WTC11 (cell line): ENCODE results near the gene STIMATE. TPM values are rescaled to one million over a fixed set of nuclear protein-coding genes. Genes with fewer than 3 reads are reported as not detected.

Source experiments
- ATAC-seq: fragments of 200-7000 bp; cut with Tn5 transposase; 2 replicates; pipeline ENCODE4 v1.10.0; 2021; ENCODE audit warnings: mild to moderate bottlenecking, moderate library complexity
- CTCF ChIA-PET: fragments of 300-600 bp; sonication (Branson Sonifier 250); formaldehyde crosslinking; loops from one replicate; lab custom pipeline; 2021; ENCODE audit warnings: antibody characterized with exemption; lab: Charles Lee
- POLR2A ChIA-PET: fragments of 350-600 bp; sonication (Branson Sonifier 250); formaldehyde crosslinking; loops from one replicate; lab custom pipeline; 2021; ENCODE audit warnings: antibody characterized with exemption; lab: Charles Lee
- DNase-seq: peaks from one replicate; pipeline ENCODE4 v3.0.0; 2021; ENCODE audit warnings: low spot score
- H3K27ac Mint-ChIP-seq: 2 replicates; pipeline ENCODE4 v1.8.0; 2021; ENCODE audit warnings: mixed read lengths
- H3K27me3 Mint-ChIP-seq: 2 replicates; pipeline ENCODE4 v1.8.0; 2021; ENCODE audit warnings: low read depth, mild to moderate bottlenecking, moderate library complexity, mixed read lengths
- H3K36me3 Mint-ChIP-seq: 2 replicates; pipeline ENCODE4 v1.8.0; 2021; ENCODE audit warnings: mixed read lengths
- H3K4me1 Mint-ChIP-seq: 2 replicates; pipeline ENCODE4 v1.8.0; 2022; ENCODE audit warnings: mixed read lengths
- H3K4me3 Mint-ChIP-seq: 2 replicates; pipeline ENCODE4 v1.8.0; 2021; ENCODE audit warnings: mild to moderate bottlenecking, moderate library complexity, mixed read lengths
- H3K9me3 Mint-ChIP-seq: 2 replicates; pipeline ENCODE4 v1.8.0; 2021; ENCODE audit warnings: mixed read lengths
- ATF1 ChIP-seq: sonication (generic); formaldehyde crosslinking; IDR thresholded peaks from 2 replicates; pipeline ENCODE4 v1.8.1; 2023; ENCODE audit warnings: mild to moderate bottlenecking, moderate library complexity, missing genetic modification reagents
- CREB1 ChIP-seq: sonication (generic); formaldehyde crosslinking; IDR thresholded peaks from 2 replicates; pipeline ENCODE4 v1.8.0; 2023; ENCODE audit warnings: mild to moderate bottlenecking, missing genetic modification reagents
- ESRRA ChIP-seq: sonication (generic); formaldehyde crosslinking; IDR thresholded peaks from 2 replicates; pipeline ENCODE4 v1.8.1; 2022; ENCODE audit warnings: mild to moderate bottlenecking, missing genetic modification reagents, borderline replicate concordance
- GTF2I ChIP-seq: fragments of 250-450 bp; sonication (Bioruptor Pico); conservative IDR thresholded peaks from 2 replicates; pipeline ENCODE4 v1.4.0; 2021; ENCODE audit warnings: mild to moderate bottlenecking
- IRF2 ChIP-seq: sonication (generic); formaldehyde crosslinking; IDR thresholded peaks from 2 replicates; pipeline ENCODE4 v1.8.0; 2022; ENCODE audit warnings: low read depth, missing genetic modification reagents, borderline replicate concordance
- RELA ChIP-seq: sonication (generic); formaldehyde crosslinking; IDR thresholded peaks from 2 replicates; pipeline ENCODE4 v1.8.1; 2022; ENCODE audit warnings: missing genetic modification reagents, mild to moderate bottlenecking, borderline replicate concordance
- SMAD4 ChIP-seq: sonication (generic); formaldehyde crosslinking; IDR thresholded peaks from 2 replicates; pipeline ENCODE4 v1.8.0; 2022; ENCODE audit warnings: mild to moderate bottlenecking, missing genetic modification reagents
- TCF7 ChIP-seq: sonication (generic); formaldehyde crosslinking; IDR thresholded peaks from 2 replicates; pipeline ENCODE4 v1.8.0; 2022; ENCODE audit warnings: mild to moderate bottlenecking, low read depth, missing genetic modification reagents, moderate library complexity
- TP53 ChIP-seq: sonication (generic); formaldehyde crosslinking; IDR thresholded peaks from 2 replicates; pipeline ENCODE4 v1.8.1; 2023; ENCODE audit warnings: mild to moderate bottlenecking, missing genetic modification reagents
- ZNF232 ChIP-seq: sonication (generic); formaldehyde crosslinking; IDR thresholded peaks from 2 replicates; pipeline ENCODE4 v1.8.0; 2022; ENCODE audit warnings: mild to moderate bottlenecking, missing genetic modification reagents
- ZNF671 ChIP-seq: fragments of 250-450 bp; sonication (Bioruptor Pico); IDR thresholded peaks from 2 replicates; pipeline ENCODE4 v1.8.0; 2021; ENCODE audit warnings: mild to moderate bottlenecking
- total RNA-seq: library from RNA; stranded (reverse); gene quantifications from 3 replicates; pipeline ENCODE4 v1.2.3, GENCODE V29; 2021
- TF ChIP-seq, protein P1 (sequence below): fragments of 250-450 bp; sonication (Bioruptor Pico); IDR thresholded peaks from 2 replicates; pipeline ENCODE4 v1.8.0; 2021; ENCODE audit warnings: mild to moderate bottlenecking
- TF ChIP-seq, protein P2 (sequence below): sonication (generic); formaldehyde crosslinking; conservative IDR thresholded peaks from 2 replicates; pipeline ENCODE4 v1.8.1; 2023; ENCODE audit warnings: mild to moderate bottlenecking, low read depth, missing genetic modification reagents, moderate library complexity
- TF ChIP-seq, protein P3 (sequence below): sonication (generic); formaldehyde crosslinking; IDR thresholded peaks from 2 replicates; pipeline ENCODE4 v1.8.1; 2023; ENCODE audit warnings: mild to moderate bottlenecking, missing genetic modification reagents

Gene STIMATE
- total RNA-seq, 1 experiment from 2014 or later = 35.5 TPM

DNA sequence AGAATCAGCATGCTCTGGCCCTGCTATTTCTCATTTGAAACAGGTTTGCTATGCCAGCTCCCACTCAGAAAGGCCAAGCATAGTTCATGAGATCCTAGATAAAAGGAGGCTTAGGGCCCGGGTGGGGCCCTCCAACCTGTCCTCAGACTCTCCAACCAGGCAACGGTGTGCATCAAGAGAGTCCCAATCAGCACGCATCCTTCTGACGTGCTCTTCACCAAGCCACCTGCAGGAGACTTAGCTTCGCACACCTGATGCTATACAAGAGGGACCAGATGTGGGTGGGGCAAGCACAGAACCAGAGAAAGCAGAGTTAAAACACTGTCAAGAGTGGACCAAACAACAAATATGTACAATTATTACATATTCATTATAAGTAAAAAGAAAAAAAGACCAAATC is 17.3 kb downstream of the STIMATE start:
- ATAC-seq (peak; percentile 73), DNase-seq (no peak)
- no peak overlapping the region for H3K27ac Mint-ChIP-seq
- no peaks in the 10 kb centered on the region for H3K27me3 Mint-ChIP-seq
- H3K36me3 Mint-ChIP-seq = peaks cover 6% of the 10 kb centered on the region
- ChIA-PET CTCF (interaction anchor here (0.6 to 2.6 kb wide), 11 partner anchors 10 to 193 kb away, joined by 3 to 19 read pairs (median 7); partner anchors contain the start of gene STIMATE), POLR2A (no interaction called here)
- H3K4me3 Mint-ChIP-seq = no peak overlapping the region
- H3K4me1 Mint-ChIP-seq = peaks cover 11% of the 10 kb centered on the region
- TF ChIP-seq ZNF232 (CRISPR knock-in tag) (no peak), ATF1 (CRISPR knock-in tag) (no peak), TP53 (CRISPR knock-in tag) (no peak)
- TF ChIP-seq, protein P1, sequence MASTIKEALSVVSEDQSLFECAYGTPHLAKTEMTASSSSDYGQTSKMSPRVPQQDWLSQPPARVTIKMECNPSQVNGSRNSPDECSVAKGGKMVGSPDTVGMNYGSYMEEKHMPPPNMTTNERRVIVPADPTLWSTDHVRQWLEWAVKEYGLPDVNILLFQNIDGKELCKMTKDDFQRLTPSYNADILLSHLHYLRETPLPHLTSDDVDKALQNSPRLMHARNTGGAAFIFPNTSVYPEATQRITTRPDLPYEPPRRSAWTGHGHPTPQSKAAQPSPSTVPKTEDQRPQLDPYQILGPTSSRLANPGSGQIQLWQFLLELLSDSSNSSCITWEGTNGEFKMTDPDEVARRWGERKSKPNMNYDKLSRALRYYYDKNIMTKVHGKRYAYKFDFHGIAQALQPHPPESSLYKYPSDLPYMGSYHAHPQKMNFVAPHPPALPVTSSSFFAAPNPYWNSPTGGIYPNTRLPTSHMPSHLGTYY (CRISPR knock-in tag) = no peak
- H3K9me3 Mint-ChIP-seq = peaks cover 5% of the 10 kb centered on the region

DNA sequence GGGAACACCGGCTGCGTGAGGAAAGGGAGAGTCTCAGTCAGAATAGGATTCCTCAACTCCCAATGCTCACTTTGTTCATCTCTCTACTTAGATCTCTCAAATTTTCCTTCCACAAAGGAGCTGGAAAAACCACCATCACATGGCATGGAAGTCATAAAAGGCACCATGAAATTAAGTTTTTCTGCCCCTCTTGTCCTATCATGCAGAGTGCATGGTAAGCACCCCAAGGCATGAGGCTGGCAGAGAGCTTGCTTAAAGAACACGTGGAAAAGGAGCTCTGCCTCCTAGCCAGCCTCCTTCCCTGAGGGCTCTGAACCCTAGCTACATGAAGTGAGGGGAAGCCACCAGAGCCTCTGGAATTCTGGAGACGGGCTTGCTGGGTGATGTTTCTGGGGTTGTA is 17.8 kb downstream of the STIMATE start:
- no peak overlapping the region for H3K4me3 Mint-ChIP-seq
- TF ChIP-seq SMAD4 (CRISPR knock-in tag) (no peak), CREB1 (no peak), GTF2I (CRISPR knock-in tag) (no peak), ZNF671 (no peak), IRF2 (CRISPR knock-in tag) (no peak), TP53 (CRISPR knock-in tag) (no peak), TCF7 (CRISPR knock-in tag) (no peak), RELA (CRISPR knock-in tag) (no peak)
- TF ChIP-seq, protein P2, sequence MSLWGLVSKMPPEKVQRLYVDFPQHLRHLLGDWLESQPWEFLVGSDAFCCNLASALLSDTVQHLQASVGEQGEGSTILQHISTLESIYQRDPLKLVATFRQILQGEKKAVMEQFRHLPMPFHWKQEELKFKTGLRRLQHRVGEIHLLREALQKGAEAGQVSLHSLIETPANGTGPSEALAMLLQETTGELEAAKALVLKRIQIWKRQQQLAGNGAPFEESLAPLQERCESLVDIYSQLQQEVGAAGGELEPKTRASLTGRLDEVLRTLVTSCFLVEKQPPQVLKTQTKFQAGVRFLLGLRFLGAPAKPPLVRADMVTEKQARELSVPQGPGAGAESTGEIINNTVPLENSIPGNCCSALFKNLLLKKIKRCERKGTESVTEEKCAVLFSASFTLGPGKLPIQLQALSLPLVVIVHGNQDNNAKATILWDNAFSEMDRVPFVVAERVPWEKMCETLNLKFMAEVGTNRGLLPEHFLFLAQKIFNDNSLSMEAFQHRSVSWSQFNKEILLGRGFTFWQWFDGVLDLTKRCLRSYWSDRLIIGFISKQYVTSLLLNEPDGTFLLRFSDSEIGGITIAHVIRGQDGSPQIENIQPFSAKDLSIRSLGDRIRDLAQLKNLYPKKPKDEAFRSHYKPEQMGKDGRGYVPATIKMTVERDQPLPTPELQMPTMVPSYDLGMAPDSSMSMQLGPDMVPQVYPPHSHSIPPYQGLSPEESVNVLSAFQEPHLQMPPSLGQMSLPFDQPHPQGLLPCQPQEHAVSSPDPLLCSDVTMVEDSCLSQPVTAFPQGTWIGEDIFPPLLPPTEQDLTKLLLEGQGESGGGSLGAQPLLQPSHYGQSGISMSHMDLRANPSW = no peak
- TF ChIP-seq, protein P3, sequence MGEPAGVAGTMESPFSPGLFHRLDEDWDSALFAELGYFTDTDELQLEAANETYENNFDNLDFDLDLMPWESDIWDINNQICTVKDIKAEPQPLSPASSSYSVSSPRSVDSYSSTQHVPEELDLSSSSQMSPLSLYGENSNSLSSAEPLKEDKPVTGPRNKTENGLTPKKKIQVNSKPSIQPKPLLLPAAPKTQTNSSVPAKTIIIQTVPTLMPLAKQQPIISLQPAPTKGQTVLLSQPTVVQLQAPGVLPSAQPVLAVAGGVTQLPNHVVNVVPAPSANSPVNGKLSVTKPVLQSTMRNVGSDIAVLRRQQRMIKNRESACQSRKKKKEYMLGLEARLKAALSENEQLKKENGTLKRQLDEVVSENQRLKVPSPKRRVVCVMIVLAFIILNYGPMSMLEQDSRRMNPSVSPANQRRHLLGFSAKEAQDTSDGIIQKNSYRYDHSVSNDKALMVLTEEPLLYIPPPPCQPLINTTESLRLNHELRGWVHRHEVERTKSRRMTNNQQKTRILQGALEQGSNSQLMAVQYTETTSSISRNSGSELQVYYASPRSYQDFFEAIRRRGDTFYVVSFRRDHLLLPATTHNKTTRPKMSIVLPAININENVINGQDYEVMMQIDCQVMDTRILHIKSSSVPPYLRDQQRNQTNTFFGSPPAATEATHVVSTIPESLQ (CRISPR knock-in tag) = no peak
- TF ChIP-seq, protein P1 (CRISPR knock-in tag) = no peak
- peaks cover 14% of the 10 kb centered on the region for H3K4me1 Mint-ChIP-seq
- peaks cover 2% of the 10 kb centered on the region for H3K36me3 Mint-ChIP-seq
- ChIA-PET CTCF (interaction anchor here (0.6 to 2.6 kb wide), 20 partner anchors 10 to 231 kb away, joined by 3 to 19 read pairs (median 4); partner anchors contain the start of gene STIMATE), POLR2A (no interaction called here)
- ATAC-seq (no peak), DNase-seq (no peak)
- H3K27ac Mint-ChIP-seq = no peak overlapping the region
- no peaks in the 10 kb centered on the region for H3K27me3 Mint-ChIP-seq
- H3K9me3 Mint-ChIP-seq = peaks cover under 1% of the 10 kb centered on the region; the same call in 1 of the 2 replicates

DNA sequence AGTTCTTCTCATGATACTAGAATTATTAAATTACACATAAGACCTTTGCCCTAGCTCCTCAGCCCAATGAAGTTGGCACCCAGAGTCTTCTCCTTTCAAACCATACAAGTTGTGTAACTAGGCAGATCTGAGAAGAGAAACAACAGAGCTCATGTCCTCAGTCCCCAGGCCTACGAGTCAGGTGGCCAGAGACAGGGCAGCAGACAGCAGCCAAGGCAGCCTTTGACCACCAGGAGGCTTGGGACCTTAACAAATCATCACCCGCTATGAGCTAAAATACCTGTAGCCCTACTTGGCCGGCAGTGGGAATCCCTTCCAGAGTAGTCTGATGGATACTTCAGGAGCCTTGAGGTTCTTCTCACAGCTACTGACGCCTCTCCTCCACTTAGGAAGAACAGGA is 18.3 kb downstream of the STIMATE start:
- no peak overlapping the region for H3K4me3 Mint-ChIP-seq
- no peaks in the 10 kb centered on the region for H3K9me3 Mint-ChIP-seq
- no peaks in the 10 kb centered on the region for H3K36me3 Mint-ChIP-seq
- TF ChIP-seq ESRRA (CRISPR knock-in tag) = no peak
- TF ChIP-seq, all 79 proteins: peak for 0
- ChIA-PET POLR2A (no interaction called here), CTCF (interaction anchor here (0.6 to 2.6 kb wide), 20 partner anchors 10 to 231 kb away, joined by 3 to 19 read pairs (median 4); partner anchors contain the start of gene STIMATE)
- DNase-seq (no peak), ATAC-seq (peak; percentile 53; the same call in 1 of the 2 replicates)
- peaks cover 18% of the 10 kb centered on the region for H3K4me1 Mint-ChIP-seq
- no peaks in the 10 kb centered on the region for H3K27me3 Mint-ChIP-seq
- H3K27ac Mint-ChIP-seq = no peak overlapping the region
